ENCODE data around the gene FAM117B.

FAM117B gene

GRCh38 chr2:202634556-202635427 is at the start of gene FAM117B:
TSS of gene FAM117B (plus strand) at chr2:202634969. CDS start at chr2:202635188, 219 bp downstream.
- peak; percentile 98 to 99 for DNase-seq (ENCODE audit: low read depth in 2 of 2)

- DNase-seq (ENCODE audit: low read depth in 2 of 2) = peak; percentile 19 to 43
These were observed 45.9 kb upstream of the FAM117B start for GRCh38 chr2:202588647-202589581.

DNA sequence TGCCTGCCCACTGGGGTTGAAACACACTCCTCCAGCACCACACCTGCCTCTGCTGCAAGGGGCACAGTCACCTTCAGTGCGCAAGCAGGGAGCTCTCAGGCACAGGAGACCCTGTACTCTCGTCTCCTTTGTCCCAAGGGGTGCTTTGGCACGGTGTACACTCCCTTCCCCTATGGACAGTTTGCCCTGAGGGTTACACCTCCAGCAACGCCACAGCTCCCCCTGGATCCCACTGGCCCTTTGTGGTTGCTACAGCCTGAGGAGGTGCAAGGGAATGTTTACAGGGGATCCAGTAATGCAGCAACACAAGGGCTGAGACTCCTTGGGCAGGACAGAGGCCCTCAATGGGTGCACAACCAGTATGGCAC is 45.2 kb upstream of the FAM117B start:
- no peak for DNase-seq (ENCODE audit: low read depth in 2 of 2)

- no peak for DNase-seq (ENCODE audit: low read depth in 2 of 2)
These were observed 42.2 kb upstream of the FAM117B start for GRCh38 chr2:202592566-202592965.

GRCh38 chr2:202599105-202599504 is 35.7 kb upstream of the FAM117B start:
- DNase-seq (ENCODE audit: low read depth in 2 of 2) = no peak

DNA sequence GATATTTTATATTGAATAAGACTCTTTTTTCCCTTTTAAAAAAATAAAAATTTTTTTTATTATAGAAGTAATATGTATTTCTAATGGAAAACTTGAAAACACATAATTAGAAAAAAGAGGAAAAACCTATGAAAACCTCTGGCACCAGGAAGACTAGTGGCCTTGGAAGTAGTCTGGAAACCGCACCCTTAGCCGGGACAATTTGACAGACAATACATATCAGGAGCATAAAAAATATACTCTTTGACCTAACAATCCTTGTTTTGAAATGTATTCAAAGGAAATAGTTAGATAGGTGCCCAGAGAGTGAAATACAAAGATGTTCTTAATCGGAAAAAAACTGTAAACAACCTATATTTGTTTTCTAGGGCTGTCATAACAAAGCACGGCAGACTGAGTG is 34.9 kb upstream of the FAM117B start:
- DNase-seq (ENCODE audit: low read depth in 2 of 2) = no peak

DNA sequence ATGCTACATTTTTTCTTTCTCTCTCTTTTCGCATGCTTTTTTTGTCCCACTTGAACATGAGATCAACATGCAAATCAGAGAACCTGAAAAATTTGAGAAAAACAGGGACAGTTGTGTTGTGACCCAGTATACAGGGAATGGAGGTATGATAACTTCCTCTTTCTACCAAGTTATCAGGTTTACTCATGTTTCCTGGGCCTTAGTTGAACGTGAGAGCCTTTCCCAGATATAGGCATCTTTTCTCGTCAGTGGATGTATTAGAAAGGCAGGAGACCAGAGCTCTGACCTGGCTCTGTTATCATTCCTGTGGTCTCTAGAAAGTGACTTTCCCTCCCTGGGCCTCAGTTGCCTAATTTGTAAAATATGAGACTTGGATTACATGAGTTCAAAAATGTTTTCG is 30.1 kb upstream of the FAM117B start:
- no peak for DNase-seq (ENCODE audit: low read depth in 2 of 2)

GRCh38 chr2:202605174-202605573 is 29.6 kb upstream of the FAM117B start:
- no peak for DNase-seq (ENCODE audit: low read depth in 2 of 2)

- DNase-seq (ENCODE audit: low read depth in 2 of 2) = no peak
These were observed 26.5 kb upstream of the FAM117B start for GRCh38 chr2:202608142-202608852.

DNA sequence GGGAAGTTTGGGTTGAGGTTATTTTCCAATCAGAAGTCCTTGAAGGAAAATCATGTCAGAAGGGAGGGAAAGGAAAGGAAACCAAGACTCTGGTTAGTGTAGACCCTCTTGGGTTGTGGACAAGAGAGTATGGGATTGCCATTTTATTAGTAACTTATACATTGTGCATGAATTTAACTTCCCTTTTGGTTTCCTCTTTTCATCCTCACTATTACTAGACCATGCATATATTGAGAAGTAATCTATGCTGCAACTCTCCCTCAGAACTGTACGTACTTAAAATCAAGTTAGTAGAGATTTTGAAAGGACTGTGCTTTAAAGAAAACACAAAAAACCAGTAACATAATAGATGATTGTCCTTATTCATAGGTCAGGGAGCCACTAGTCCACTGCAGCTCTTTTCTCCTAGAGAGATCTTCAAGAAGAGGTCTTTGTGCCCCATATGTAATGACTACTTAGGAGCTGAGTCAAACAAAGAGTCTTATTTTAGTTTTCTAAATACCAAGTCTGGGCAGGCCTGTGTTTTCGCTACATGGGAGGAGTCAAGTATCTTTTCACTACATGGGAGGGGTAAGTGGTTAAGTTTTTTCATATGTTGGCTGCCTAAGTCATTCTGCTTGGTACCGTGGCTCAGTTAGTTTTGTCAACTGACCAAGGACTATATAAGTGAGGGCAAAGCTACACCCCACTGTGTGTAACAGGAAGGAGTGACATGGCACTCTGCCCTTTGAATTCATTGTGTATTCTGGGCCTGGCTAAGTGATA is 25.2 kb upstream of the FAM117B start:
- DNase-seq (ENCODE audit: low read depth in 2 of 2) = no peak

- DNase-seq (ENCODE audit: low read depth in 2 of 2) = no peak
These were observed 24.4 kb upstream of the FAM117B start for GRCh38 chr2:202610380-202610779.

GRCh38 chr2:202612145-202612544 is 22.6 kb upstream of the FAM117B start:
- DNase-seq (ENCODE audit: low read depth in 2 of 2) = no peak

GRCh38 chr2:202613479-202613878 is 21.3 kb upstream of the FAM117B start:
- no peak for DNase-seq (ENCODE audit: low read depth in 2 of 2)

- no peak for DNase-seq (ENCODE audit: low read depth in 2 of 2)
These were observed 10.6 kb upstream of the FAM117B start for GRCh38 chr2:202624133-202624532.

- DNase-seq (ENCODE audit: low read depth in 2 of 2) = no peak
These were observed 7.7 kb upstream of the FAM117B start for GRCh38 chr2:202627042-202627441.

GRCh38 chr2:202628646-202629198 is 6.0 kb upstream of the FAM117B start:
- DNase-seq (ENCODE audit: low read depth in 2 of 2) = no peak

DNA sequence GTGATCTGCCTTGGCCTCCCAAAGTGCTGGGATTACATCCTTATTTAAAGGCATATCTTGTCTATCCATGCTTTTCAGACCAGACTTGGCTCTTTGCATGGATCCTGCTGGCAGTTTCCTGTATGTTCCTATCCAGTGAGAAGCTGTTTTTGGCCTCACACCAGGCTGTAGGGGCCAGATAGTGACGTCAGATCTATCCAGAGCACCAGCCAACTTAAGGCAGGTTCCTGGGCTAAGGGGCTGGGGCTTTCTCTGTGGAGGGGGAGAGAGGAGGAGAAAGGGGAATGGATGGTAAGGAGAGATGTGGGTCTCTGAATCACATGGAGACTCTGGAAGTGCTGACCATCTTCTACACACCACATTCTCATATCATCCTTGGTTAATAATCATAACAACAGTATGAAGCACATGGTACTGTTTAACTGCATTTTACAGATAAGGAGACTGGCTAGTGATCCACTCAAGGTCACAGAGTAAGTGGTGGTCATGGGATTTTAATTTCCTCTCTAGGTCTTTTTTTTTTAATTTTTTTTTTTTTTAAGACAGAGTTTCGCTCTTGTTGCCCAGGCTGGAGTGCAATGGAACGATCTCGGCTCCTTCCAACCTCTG is 2.0 kb upstream of the FAM117B start:
- no peak for DNase-seq (ENCODE audit: low read depth in 2 of 2)

DNA sequence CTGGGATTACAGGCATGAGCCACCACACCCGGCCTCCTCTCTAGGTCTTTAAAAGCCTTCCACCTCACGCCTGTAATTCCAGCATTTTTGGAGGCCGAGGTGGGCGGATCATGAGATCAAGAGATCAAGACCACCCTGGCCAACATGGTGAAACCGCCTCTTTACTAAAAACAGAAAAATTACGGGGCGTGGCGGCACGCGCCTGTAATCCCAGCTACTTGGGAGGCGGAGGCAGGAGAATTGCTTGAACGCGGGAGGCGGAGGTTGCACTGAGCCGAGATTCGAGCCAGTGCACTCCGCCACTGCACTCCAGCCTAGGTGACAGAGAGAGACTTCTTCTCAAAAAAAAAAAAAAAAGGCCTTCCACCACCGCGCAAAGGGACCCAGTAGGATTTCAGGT is 1.3 kb upstream of the FAM117B start:
- DNase-seq (ENCODE audit: low read depth in 2 of 2) = no peak

- DNase-seq (ENCODE audit: low read depth in 2 of 2) = peak; percentile 76 to 79
These were observed 851 bp downstream of the FAM117B start for GRCh38 chr2:202635428-202636212.

DNA sequence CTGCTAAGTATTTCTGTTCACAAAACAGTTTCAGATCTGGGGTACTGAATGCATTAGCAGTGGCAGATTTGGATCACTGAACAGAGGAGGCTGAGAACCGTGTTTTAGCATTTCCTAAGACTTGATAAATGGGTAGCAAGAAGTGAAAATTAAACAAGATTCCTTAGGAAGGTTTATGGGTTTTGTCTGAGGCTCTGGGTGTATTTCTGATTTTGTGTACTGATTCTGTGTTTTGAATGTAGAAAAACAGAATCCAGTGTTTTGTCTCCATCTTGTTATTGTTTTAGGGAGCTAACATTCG is 1.4 kb downstream of the FAM117B start:
- no peak for DNase-seq (ENCODE audit: low read depth in 2 of 2)
